Calu3 (cell line): Measurements from ENCODE around the gene WASF3. TPM values are rescaled to one million over a fixed set of nuclear protein-coding genes. Genes with fewer than 3 reads are reported as not detected.

Source experiments
- BruUV-seq: library from RNA; stranded (reverse); fragments of 400-500 nt; replicated peaks from 2 replicates; lab custom pipeline; 2021; lab: Mats Ljungman, UMichigan
- CTCF ChIA-PET: fragments of 300-600 bp; sonication (Branson Sonifier 250); formaldehyde crosslinking; loops from one replicate; lab custom pipeline; 2022; ENCODE audit warnings: antibody characterized with exemption; lab: Charles Lee
- DNase-seq: peaks from one replicate; pipeline ENCODE4 v3.0.0; 2022
- H3K27ac Mint-ChIP-seq: one replicate; pipeline ENCODE4 v1.8.0; 2022; ENCODE audit warnings: mixed read lengths; ENCODE audit not compliant: unreplicated experiment
- H3K27me3 Mint-ChIP-seq: one replicate; pipeline ENCODE4 v1.8.0; 2022; ENCODE audit warnings: mixed read lengths; ENCODE audit not compliant: unreplicated experiment
- H3K36me3 Mint-ChIP-seq: one replicate; pipeline ENCODE4 v1.8.0; 2022; ENCODE audit warnings: mild to moderate bottlenecking, moderate library complexity, mixed read lengths; ENCODE audit not compliant: insufficient read depth, unreplicated experiment
- H3K4me1 Mint-ChIP-seq: one replicate; pipeline ENCODE4 v1.8.0; 2022; ENCODE audit warnings: mild to moderate bottlenecking, low read depth, mixed read lengths; ENCODE audit not compliant: unreplicated experiment
- H3K4me3 Mint-ChIP-seq: one replicate; pipeline ENCODE4 v1.8.0; 2022; ENCODE audit warnings: mild to moderate bottlenecking, low read depth, moderate library complexity, mixed read lengths; ENCODE audit not compliant: unreplicated experiment
- H3K9me3 Mint-ChIP-seq: one replicate; pipeline ENCODE4 v1.8.0; 2022; ENCODE audit warnings: low read depth, mixed read lengths; ENCODE audit not compliant: unreplicated experiment
- CTCF ChIP-seq: fragments of 200-600 bp; IDR thresholded peaks from one replicate; pipeline ENCODE4 v1.8.0; 2022; ENCODE audit warnings: antibody characterized with exemption; ENCODE audit not compliant: unreplicated experiment
- intact Hi-C: fragments of 100-400 bp; cut with micrococcal nuclease; formaldehyde crosslinking; loops from one replicate; pipeline ENCODE4 v1.10.0; 2022; ENCODE audit not compliant: unreplicated experiment
- total RNA-seq: library from RNA; stranded (reverse); gene quantifications from 2 replicates; pipeline ENCODE4 v1.2.3, GENCODE V29; 2022

Gene WASF3
- total RNA-seq, 1 experiment from 2014 or later = 8.7 TPM

- no peaks in the 10 kb centered on the region for H3K4me1 Mint-ChIP-seq
- CTCF ChIA-PET = no interaction called here
- intact Hi-C loops = no loop called here
Measured at GRCh38 chr13:26529441-26529840, 28.0 kb upstream of the WASF3 start.

GRCh38 chr13:26531742-26532141 is 25.7 kb upstream of the WASF3 start:
- no TSS peak for BruUV-seq
- intact Hi-C loops = no loop called here
- CTCF ChIA-PET = interaction anchor here (0.7 kb wide), 1 partner anchor 30 kb away, joined by 5 read pairs; no protein-coding TSS in a partner anchor

More at GRCh38 chr13:26529441-26529840, 28.0 kb upstream of the WASF3 start:
- H3K9me3 Mint-ChIP-seq = no peaks in the 10 kb centered on the region
- peak; percentile 32 for DNase-seq
- H3K27ac Mint-ChIP-seq = no peak overlapping the region
- H3K27me3 Mint-ChIP-seq = peaks cover 74% of the 10 kb centered on the region
- H3K36me3 Mint-ChIP-seq = no peaks in the 10 kb centered on the region
- no peak for TF ChIP-seq CTCF
- H3K4me3 Mint-ChIP-seq = no peak overlapping the region
- no TSS peak for BruUV-seq

GRCh38 chr13:26534036-26534726 is 23.3 kb upstream of the WASF3 start:
- intact Hi-C loops = no loop called here
- DNase-seq = no peak
- H3K27ac Mint-ChIP-seq = no peak overlapping the region
- no TSS peak for BruUV-seq
- peaks cover 38% of the 10 kb centered on the region for H3K27me3 Mint-ChIP-seq
- H3K9me3 Mint-ChIP-seq = no peaks in the 10 kb centered on the region
- TF ChIP-seq CTCF = no peak
- CTCF ChIA-PET = no interaction called here
- no peaks in the 10 kb centered on the region for H3K36me3 Mint-ChIP-seq
- no peak overlapping the region for H3K4me3 Mint-ChIP-seq
- peaks cover 10% of the 10 kb centered on the region for H3K4me1 Mint-ChIP-seq

More at GRCh38 chr13:26531742-26532141, 25.7 kb upstream of the WASF3 start:
- Mint-ChIP-seq H3K4me1 (no peaks in the 10 kb centered on the region), H3K4me3 (no peak overlapping the region), H3K27me3 (peaks cover 60% of the 10 kb centered on the region), H3K36me3 (no peaks in the 10 kb centered on the region), H3K27ac (no peak overlapping the region), H3K9me3 (no peaks in the 10 kb centered on the region)
- DNase-seq = no peak
- no peak for TF ChIP-seq CTCF

- no peak overlapping the region for H3K27ac Mint-ChIP-seq
- DNase-seq = no peak
- H3K9me3 Mint-ChIP-seq = no peaks in the 10 kb centered on the region
- intact Hi-C loops = no loop called here
- no peak for TF ChIP-seq CTCF
- CTCF ChIA-PET = interaction anchor here (0.5 to 0.6 kb wide), 2 partner anchors 121 to 390 kb away, joined by 3 read pairs; no protein-coding TSS in a partner anchor
- BruUV-seq = no TSS peak
- no peak overlapping the region for H3K4me3 Mint-ChIP-seq
- H3K36me3 Mint-ChIP-seq = no peaks in the 10 kb centered on the region
- H3K27me3 Mint-ChIP-seq = peaks cover 47% of the 10 kb centered on the region
- peaks cover 19% of the 10 kb centered on the region for H3K4me1 Mint-ChIP-seq
Measured at GRCh38 chr13:26538363-26539317, 18.8 kb upstream of the WASF3 start.
